ENCODE data around the gene GSG1.

Gene GSG1

GRCh38 chr12:13079440-13079906 lies 24.0 kb downstream of the GSG1 start:
- DNase-seq (ENCODE audit: low read depth in 1 of 2, low spot score in 1 of 2) = no peak
- TF ChIP-seq GABPA (IDR thresholded peaks at IDR 0.05; ENCODE audit: low read depth) (no peak), POLR2AphosphoS5 (IDR thresholded peaks at IDR 0.05; ENCODE audit: low read depth) (no peak), SPI1 (IDR thresholded peaks at IDR 0.05; ENCODE audit: borderline replicate concordance, low read depth) (no peak)
- TF ChIP-seq, protein P1, sequence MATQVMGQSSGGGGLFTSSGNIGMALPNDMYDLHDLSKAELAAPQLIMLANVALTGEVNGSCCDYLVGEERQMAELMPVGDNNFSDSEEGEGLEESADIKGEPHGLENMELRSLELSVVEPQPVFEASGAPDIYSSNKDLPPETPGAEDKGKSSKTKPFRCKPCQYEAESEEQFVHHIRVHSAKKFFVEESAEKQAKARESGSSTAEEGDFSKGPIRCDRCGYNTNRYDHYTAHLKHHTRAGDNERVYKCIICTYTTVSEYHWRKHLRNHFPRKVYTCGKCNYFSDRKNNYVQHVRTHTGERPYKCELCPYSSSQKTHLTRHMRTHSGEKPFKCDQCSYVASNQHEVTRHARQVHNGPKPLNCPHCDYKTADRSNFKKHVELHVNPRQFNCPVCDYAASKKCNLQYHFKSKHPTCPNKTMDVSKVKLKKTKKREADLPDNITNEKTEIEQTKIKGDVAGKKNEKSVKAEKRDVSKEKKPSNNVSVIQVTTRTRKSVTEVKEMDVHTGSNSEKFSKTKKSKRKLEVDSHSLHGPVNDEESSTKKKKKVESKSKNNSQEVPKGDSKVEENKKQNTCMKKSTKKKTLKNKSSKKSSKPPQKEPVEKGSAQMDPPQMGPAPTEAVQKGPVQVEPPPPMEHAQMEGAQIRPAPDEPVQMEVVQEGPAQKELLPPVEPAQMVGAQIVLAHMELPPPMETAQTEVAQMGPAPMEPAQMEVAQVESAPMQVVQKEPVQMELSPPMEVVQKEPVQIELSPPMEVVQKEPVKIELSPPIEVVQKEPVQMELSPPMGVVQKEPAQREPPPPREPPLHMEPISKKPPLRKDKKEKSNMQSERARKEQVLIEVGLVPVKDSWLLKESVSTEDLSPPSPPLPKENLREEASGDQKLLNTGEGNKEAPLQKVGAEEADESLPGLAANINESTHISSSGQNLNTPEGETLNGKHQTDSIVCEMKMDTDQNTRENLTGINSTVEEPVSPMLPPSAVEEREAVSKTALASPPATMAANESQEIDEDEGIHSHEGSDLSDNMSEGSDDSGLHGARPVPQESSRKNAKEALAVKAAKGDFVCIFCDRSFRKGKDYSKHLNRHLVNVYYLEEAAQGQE (IDR thresholded peaks at IDR 0.05; ENCODE audit: insufficient replicate concordance, low read depth) = no peak
- TF ChIP-seq, protein P2, sequence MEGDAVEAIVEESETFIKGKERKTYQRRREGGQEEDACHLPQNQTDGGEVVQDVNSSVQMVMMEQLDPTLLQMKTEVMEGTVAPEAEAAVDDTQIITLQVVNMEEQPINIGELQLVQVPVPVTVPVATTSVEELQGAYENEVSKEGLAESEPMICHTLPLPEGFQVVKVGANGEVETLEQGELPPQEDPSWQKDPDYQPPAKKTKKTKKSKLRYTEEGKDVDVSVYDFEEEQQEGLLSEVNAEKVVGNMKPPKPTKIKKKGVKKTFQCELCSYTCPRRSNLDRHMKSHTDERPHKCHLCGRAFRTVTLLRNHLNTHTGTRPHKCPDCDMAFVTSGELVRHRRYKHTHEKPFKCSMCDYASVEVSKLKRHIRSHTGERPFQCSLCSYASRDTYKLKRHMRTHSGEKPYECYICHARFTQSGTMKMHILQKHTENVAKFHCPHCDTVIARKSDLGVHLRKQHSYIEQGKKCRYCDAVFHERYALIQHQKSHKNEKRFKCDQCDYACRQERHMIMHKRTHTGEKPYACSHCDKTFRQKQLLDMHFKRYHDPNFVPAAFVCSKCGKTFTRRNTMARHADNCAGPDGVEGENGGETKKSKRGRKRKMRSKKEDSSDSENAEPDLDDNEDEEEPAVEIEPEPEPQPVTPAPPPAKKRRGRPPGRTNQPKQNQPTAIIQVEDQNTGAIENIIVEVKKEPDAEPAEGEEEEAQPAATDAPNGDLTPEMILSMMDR (IDR thresholded peaks at IDR 0.05; ENCODE audit: insufficient read depth, low read length) = no peak
- Histone ChIP-seq H3K27me3 (ENCODE audit: insufficient read depth, poor library complexity, severe bottlenecking) (no peaks in the 10 kb centered on the region), H3K4me3 (replicated peaks; ENCODE audit: insufficient read depth, low read length) (no peak overlapping the region), H3K27ac (replicated peaks) (no peak overlapping the region)

DNA sequence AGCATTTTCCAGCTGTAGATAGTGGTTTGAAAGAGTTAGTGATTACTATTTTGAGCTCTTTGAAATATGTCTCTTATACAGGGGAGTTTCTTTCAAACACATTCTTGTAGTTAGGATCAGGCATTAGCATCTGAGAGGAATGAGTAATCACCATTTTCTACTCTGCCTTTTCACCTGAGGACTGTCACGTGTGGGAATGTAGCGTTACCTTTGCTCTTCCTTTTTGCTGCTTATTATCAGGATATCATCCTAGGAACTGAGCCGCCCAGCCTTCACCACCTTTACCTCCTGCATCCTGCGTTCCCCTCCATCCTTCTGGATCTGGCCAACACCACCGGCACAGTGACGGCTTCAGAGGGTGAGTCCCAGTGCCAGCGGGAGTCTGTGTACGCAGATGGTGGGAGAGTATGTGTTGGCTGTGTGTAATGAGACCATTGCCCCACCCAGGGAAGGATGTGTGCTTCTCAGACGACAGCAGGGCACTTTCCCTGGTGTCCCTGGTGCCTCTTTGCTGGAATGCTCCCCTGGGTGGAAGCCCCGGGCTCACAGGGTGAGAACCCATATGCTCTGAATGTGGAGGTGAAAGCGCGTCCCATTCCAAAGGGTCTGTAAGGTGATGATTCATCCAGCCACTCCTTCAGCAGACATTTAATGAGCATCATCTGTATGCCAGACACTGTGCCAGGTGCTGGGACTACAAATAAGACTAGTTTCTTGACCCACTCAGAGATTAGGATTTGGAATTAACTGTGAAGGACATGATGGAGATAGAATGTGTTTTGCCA lies 27.5 kb downstream of the GSG1 start:
- TF ChIP-seq SPI1 (IDR thresholded peaks at IDR 0.05; ENCODE audit: borderline replicate concordance, low read depth) (no peak), GABPA (IDR thresholded peaks at IDR 0.05; ENCODE audit: low read depth) (no peak), POLR2AphosphoS5 (IDR thresholded peaks at IDR 0.05; ENCODE audit: low read depth) (no peak)
- TF ChIP-seq, protein P1 (IDR thresholded peaks at IDR 0.05; ENCODE audit: insufficient replicate concordance, low read depth) = no peak
- TF ChIP-seq, protein P2 (IDR thresholded peaks at IDR 0.05; ENCODE audit: insufficient read depth, low read length) = no peak

DNA sequence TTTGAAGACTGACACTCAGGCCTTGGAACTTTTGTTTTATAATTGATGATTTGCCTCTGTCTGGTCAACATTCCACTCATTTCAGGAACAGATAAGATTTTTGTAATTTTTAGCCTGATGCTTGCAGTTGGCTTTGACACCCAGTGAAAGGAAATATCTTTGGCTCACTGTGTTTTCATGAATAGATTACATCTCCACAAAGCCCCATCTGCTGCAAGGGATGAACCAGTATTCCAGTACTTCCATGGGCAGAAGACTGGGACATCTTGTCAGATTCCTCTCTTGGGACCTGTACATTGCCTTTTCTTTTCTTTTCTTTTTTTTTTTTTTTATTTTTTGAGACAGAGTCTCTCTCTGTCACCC lies 28.4 kb downstream of the GSG1 start:
- no peak for DNase-seq (ENCODE audit: low read depth in 1 of 2, low spot score in 1 of 2)
- Histone ChIP-seq H3K27ac (replicated peaks) (no peak overlapping the region), H3K27me3 (ENCODE audit: insufficient read depth, poor library complexity, severe bottlenecking) (no peaks in the 10 kb centered on the region), H3K4me3 (replicated peaks; ENCODE audit: insufficient read depth, low read length) (no peak overlapping the region)
- TF ChIP-seq GABPA (IDR thresholded peaks at IDR 0.05; ENCODE audit: low read depth) (no peak), SPI1 (IDR thresholded peaks at IDR 0.05; ENCODE audit: borderline replicate concordance, low read depth) (no peak), POLR2AphosphoS5 (IDR thresholded peaks at IDR 0.05; ENCODE audit: low read depth) (no peak)
- TF ChIP-seq, protein P1 (IDR thresholded peaks at IDR 0.05; ENCODE audit: insufficient replicate concordance, low read depth) = no peak

More for the DNA sequence above, 27.5 kb downstream of the GSG1 start:
- no peak overlapping the region for H3K4me3 ChIP-seq (replicated peaks; ENCODE audit: insufficient read depth, low read length)
- H3K27me3 ChIP-seq (ENCODE audit: insufficient read depth, poor library complexity, severe bottlenecking) = no peaks in the 10 kb centered on the region
- DNase-seq (ENCODE audit: low read depth in 1 of 2, low spot score in 1 of 2) = no peak
- H3K27ac ChIP-seq (replicated peaks) = no peak overlapping the region
